HT1080 (cell line): ENCODE data around the gene ICAM1. TPM values are rescaled to one million over a fixed set of nuclear protein-coding genes. Genes with fewer than 3 reads are reported as not detected.
"Not testable (repeated sequence)": the region's sequence is repeated elsewhere in the genome, so short reads cannot be mapped to it uniquely, and the experiment has no call there.

Source experiments
- DNase-seq: peaks from one replicate; pipeline ENCODE4 v3.0.0-alpha.2; 2015; ENCODE audit warnings: low read depth
- polyA plus RNA-seq, 2 experiments: library from polyadenylated mRNA; depleted of rRNA; stranded (reverse); fragments of >200 nt; gene quantifications; 2 replicates each; pipeline ENCODE4 v1.2.3, GENCODE V29; 2015
- total RNA-seq: library from RNA; depleted of rRNA; stranded (reverse); fragments of >200 nt; shearing (Covaris generic); gene quantifications from 2 replicates; pipeline ENCODE4 v1.2.3, GENCODE V29; 2014; rRNA removed

ICAM1 gene, protein sequence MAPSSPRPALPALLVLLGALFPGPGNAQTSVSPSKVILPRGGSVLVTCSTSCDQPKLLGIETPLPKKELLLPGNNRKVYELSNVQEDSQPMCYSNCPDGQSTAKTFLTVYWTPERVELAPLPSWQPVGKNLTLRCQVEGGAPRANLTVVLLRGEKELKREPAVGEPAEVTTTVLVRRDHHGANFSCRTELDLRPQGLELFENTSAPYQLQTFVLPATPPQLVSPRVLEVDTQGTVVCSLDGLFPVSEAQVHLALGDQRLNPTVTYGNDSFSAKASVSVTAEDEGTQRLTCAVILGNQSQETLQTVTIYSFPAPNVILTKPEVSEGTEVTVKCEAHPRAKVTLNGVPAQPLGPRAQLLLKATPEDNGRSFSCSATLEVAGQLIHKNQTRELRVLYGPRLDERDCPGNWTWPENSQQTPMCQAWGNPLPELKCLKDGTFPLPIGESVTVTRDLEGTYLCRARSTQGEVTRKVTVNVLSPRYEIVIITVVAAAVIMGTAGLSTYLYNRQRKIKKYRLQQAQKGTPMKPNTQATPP
- total RNA-seq = 0.27 and 0.30 TPM in 2 replicates
- 0.77 and 2.7 TPM in 2 replicates for polyA plus RNA-seq (2015; cell fraction: cytosol; rRNA removed)
- polyA plus RNA-seq (2015; cell fraction: nucleus; rRNA removed) = 2.7 and 3.2 TPM in 2 replicates

DNA sequence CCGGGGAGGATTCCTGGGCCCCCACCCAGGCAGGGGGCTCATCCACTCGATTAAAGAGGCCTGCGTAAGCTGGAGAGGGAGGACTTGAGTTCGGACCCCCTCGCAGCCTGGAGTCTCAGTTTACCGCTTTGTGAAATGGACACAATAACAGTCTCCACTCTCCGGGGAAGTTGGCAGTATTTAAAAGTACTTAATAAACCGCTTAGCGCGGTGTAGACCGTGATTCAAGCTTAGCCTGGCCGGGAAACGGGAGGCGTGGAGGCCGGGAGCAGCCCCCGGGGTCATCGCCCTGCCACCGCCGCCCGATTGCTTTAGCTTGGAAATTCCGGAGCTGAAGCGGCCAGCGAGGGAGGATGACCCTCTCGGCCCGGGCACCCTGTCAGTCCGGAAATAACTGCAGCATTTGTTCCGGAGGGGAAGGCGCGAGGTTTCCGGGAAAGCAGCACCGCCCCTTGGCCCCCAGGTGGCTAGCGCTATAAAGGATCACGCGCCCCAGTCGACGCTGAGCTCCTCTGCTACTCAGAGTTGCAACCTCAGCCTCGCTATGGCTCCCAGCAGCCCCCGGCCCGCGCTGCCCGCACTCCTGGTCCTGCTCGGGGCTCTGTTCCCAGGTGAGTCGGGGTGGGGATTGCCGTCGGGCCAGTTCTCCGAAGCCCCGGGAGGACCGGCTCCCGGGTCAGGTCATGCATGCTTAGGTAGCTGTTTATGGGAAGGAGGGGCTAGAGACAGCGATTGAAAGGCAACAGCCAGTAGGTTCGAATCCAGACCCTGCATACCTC, at the start of gene ICAM1:
Gene ICAM1, plus strand, starts transcription at position 505 of the 779 bp plus-strand sequence. Its CDS starts 40 bp downstream, at position 545.
- DNase-seq = no peak

DNA sequence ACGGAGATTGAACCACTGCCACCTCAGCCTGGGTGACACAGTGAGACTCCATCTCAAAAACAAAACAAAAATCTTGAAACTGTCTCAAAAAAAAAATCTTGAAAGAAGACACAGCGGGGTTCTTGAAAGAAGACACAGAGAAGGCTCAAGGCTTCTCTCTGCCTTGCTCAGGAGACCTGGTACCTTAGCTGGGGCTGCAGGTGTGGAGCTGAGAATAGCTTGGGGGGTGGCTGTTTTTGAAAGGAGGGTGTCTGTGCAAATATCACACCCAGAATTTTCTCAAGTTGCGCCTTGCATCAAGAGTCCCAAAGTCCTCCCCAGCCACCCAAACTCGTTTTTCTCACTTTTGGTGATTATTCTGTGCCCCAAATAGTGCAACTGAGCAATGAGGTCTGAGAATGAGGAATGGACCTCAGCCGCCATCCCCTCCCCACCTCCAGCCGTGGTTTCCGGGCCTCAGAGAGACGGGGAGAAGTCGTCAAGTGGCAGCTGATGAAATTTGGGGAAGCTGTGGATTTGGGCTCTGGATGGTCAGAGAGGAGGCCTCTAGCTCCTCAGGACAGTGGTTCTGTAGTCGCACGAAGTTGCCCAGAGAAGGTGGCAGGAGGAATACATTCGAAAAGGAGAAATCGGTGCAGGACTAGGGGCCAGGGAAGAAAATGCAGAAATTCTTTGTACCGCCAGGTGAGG, 48.6 kb upstream of the ICAM1 start:
- DNase-seq = no peak

DNA sequence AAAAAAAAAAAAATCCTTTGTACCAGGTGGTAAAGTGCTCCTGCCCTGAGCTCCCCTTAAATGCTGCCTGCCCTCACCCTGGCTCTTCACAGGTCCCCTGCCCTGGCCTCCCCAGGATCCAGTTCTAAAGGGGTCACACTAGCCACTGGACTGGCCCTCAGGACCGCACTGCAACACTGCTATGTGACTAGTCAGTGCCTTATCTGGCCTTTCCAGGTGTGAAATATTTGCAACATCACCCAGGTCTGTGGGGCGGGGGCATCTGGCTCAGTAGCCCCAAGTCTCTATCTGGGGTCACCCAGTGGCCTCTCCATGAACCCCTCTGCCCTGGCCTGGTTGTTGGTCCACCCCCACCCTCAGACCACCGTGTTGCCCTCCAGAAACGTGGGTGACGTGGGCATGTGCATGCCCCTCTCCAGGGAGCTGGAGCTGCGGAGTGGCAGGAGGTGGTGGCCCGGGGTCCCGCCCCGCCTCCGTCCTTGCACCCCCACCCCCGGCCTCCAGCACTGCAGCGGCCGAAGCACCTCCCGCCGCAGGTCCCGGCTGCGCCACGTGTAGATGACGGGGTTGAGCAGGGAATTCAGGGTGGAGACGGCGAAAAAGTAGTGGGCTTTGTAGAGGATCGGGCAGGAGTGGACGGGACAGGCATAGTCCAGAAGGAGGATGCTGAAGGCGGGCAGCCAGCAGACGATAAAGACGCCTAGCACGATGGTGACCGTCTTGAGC, 47.3 kb upstream of the ICAM1 start:
- no peak for DNase-seq

DNA sequence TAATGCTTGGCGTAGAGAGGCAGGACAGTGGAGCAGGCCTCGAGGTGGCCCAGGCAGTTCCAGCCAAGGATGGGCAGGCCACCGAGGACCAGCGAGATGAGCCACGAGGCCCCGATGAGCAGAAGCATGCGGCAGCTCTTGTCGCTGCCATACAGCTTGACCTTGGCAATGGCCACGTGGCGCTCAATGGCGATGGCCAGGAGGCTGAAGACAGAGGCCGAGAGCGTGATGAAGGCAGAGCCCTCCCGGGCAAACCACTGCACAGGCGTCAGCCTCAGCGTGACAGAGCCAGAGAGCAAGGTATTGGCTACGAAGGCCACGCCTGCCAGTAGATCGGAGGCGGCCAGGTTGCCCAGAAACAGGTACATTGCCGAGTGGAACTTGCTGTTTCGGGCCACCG, 46.6 kb upstream of the ICAM1 start:
- no peak for DNase-seq

DNA sequence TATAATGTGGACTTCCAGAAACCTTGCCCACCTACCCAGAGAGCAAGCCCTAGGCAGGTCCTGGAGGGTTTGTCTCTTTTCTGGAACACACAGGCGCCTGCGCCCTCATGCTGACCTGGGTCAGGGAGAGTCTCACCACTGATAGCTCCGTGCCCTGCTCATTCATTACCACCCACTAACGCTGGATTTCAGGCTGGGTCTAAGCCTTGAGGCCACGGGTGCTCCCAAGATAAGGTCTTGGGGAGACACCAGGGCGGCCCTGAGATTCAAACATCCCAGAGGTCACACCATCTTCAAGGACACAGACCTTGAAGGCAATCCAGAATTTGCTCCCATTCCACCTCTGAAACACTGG, 44.9 kb upstream of the ICAM1 start:
- DNase-seq = no peak

DNA sequence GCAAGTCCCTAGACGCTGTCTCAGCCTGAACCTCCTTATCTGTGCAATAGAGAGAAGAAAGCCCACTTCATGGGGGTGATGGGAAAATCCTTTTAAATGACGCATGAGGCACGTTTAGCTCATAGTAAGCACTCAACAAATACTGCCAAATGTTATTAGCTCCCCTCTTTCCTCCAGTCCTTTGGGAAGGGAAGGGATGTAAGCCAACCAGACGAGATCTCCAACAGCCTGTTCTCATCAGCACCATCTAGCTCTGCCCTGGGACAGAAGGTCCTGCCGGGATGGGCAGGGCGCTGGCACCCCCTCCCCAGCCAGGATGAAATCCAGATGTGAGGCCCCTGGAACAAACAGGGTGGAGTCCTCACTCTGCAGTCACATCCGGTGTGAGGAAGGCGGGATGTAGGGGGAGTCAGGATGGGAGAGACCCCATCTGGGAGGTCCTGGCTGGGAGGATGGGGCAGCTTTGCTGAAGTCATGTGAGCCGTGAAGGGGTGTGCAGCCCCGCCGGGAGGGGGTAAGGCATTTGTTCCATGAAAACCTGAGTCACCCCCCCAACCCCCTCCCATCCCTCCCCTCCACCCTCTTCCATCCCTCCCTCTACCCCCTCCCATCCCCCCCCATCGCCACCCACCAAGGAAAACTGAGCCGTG, 44.4 kb upstream of the ICAM1 start:
- no peak for DNase-seq

DNA sequence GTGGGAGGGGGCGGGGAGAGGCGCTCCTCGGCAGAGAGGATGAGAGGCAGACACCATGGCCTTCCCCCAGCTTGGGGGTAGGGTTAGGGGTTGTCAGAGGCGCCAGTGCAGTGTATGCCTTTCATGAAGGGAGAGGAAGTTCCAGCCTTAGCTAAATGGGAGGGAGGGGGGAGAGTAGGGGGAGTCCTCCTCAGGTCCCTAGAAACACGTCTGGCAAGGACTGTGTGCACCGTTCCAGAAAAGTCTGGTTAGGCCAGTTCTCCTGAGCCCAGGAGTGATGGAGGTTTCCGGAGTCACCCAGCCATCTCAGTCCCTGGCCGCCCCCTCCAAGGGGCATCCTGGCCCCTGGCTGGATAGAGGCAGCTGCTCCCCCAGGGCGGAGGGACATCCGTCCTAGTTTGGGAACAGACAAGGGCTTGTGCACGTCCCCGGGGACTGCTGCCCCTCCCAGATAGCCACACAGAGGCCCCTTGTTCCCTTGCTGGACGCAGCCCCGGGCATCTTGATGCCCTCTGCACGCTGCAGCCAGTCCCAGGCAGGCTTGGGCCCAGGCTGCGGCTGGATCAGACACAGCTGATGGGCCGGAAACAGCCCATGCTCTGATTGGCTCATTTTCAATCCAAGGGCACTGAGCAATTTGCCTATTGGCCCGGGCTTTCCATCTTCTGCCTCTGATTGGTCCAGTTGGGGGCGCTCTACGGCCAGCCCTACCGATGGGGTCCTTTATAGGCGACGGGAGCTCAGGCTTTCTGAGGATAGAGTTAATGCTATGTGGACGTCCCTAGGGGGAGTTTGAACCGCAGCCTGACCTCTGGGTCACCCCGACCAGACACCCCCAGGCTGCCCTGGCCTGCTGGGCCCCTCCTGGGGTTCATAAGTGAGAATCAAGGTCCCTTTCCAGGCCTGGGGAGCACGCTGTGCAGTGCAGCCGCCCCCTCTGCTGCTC, 43.6 kb upstream of the ICAM1 start:
- no peak for DNase-seq

DNA sequence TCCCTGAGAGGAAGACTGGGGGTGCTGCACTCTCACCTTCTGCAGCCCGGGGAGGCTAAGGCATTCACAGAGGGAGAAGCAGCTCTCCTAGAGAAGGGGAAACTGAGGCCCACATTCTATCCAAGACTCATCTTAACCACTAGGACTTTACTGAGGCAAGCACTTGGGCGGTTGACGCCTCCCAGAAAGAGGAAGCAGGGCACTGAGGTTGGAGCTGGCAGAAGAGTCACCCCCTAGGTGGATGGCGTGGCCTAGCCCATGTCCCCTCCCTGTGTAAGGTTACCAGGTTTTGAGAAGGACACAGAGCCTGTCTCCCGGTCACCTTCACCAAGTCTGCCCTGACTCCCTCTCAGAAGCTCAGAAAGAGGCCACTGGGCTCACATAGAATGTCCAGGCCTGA, 42.5 kb upstream of the ICAM1 start:
- DNase-seq = no peak

DNA sequence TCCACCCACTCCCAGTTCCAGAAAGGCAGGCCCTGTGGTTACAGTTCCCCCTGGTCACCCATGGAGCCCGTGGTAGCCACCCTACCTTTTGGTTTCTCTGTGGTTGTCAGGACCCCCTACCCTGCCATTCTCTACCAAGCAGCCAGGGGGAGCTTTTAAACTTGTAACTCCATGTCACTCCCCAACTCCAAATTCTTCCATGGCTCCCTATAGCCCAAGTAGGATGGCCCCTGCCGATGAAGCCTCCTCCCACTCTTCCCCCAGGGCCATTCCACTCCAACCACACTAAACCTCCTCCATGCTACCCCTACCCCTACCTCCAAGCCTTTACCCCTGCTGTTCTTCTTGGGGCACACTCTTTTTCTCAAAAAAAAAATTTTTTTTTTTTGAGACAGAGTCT, 42.0 kb upstream of the ICAM1 start:
- DNase-seq = peak; percentile 32

DNA sequence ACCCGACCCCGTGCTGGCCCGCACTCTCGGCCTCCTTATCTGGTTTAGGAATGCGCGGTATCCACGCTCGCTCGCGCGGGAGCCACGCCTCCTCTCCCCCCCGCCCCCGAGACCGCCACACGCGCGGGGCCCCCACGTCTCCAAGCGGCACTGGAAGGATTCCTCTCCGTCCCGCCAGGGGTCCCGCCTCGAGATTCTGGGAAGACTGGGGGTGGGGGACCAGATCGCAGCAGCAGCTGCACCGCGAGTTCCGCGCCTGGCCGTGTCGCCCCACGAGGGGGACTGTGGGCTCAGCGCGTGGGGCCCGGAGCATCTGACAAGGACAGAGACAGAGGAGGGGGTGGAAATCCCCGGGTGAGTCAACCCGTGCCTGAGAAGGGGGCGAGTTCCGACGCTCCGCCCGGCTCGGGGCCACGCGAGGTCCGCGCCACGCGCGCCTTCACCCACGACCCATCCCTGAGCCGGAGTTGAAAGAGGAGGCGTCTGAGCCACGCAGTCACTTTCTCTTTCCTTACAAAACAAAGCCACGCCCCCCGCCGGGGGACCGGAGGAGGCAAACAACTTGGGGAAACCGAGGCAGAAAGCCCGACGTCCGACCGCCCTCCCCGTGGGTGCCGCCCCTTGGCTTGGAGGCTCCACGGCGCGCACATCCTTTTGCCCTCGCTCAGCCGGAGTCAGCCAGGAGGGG, 40.6 kb upstream of the ICAM1 start:
- DNase-seq = no peak

DNA sequence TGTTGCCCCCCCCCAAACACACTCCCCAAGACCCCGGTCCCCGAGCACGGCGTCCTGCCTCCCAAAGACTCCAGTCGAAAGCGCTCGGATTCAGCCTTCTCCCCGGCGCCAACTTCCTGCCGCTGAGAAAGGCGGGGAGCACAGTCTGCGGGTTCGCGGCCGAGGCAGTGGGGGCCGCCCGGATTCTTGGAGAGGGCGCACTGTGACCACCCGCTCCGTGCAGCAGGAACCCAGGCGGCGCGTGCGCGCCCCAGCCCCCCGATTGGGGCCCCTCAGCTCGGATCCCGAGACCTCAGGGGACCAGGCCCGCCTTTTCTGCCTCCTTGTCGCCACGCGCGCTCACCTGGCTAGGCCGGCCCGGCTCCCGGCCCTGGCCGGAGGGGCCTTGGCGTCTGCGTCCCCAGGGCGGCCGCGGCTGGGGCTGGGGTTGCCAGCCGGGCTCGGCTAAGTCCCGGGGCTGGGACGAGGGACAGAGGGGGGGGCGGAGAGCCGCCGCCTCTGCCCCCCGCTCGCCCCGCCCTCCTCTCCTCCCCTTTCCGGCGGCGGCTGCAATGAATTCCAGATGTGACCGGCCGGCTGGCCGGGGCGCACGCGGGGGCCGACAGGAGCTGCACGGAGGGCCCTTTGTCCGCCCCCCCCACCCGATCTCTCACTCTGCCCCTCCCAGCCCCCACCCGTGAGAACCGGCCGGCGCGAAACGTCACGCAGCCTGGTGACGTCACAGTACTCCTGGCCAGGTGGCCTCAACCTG, 39.9 kb upstream of the ICAM1 start, which contains the start of gene S1PR2:
Gene S1PR2, minus strand, starts transcription at position 471 of the 751 bp plus-strand sequence. CDS start 6,426 bp downstream, outside the sequence.
- peak; percentile 31 for DNase-seq

DNA sequence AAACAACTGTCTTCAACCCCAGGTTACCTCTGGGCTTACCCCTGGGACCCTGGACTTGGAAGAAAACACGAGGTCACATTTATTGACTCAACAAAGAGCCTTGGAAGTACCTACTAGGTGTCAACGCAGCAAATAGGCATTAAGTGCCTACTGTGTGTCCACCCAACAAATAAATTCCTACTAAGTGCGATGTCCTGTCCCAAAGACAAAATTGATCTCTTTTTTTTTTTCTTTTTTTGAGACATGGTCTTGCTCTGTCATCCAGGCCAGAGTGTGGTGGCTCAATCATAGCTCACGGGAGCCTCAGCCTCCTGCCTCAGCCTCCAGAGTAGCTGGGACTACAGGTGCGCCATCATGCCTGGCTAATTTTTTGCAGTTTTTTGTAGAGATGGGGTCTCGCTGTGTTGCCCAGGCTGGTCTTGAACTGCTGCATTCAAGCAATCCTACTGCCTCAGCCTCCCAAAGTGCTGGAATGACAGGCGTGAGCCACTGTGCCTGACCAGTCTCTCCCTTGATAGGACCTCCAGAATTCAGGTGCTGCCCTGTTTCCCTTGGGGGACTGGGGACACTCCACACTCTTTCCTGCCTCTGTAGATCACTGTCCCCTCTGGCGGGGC, 39.2 kb upstream of the ICAM1 start:
- DNase-seq = no peak

DNA sequence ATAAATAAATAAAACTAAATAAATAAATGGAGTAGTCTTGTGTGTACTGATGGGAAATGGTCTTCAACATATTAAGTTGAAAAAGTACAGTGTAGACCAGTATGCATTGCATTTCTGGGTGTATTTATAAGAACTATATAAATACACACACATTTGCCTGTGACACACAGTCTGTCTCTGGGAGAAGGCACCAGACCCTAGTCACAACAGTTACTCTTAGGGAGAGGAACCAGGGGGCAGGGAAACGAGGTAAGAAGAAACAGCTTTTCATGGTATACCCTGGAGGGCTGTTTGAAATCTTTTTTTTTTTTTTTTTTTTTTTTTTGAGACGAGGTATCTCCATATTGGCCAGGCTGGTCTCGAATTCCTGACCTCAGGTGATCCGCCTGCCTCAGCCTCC, 37.0 kb upstream of the ICAM1 start:
- DNase-seq = no peak

DNA sequence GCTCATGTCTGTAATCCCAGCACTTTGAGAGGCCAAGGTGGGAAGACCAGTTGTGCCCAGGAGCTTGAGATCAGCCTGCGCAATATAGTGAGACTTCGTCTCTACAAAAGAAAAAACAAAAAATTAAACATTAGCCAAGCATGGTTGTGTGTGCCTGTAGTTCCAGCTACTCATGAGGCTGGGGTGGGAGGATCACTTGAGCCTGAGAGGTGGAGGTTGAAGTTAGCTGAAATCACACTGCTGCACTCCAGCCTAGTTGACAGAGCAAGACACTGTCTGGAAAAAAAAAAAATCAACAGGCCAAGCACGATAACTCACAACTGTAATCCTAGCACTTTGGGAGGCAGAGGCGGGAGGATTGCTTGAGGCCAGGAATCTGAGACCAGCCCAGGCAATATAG, 35.9 kb upstream of the ICAM1 start:
- DNase-seq = no peak

DNA sequence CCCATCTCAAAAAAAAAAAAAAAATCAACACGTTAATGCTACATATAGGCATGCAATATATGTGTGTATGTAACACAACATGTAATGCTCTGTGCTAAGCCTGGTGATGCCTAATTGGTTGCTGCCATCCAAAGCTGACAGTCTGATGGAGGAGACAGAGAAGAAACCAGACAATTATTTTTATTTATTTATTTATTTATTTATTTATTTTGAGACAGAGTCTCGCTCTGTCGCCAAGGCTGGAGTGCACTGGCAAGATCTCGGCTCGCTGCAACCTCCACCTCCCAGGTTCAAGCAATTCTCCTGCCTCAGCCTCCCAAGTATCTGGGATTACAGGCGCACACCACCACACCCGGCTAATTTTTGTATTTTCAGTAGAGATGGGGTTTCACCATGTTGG, 35.5 kb upstream of the ICAM1 start:
- not testable (repeated sequence) for DNase-seq

DNA sequence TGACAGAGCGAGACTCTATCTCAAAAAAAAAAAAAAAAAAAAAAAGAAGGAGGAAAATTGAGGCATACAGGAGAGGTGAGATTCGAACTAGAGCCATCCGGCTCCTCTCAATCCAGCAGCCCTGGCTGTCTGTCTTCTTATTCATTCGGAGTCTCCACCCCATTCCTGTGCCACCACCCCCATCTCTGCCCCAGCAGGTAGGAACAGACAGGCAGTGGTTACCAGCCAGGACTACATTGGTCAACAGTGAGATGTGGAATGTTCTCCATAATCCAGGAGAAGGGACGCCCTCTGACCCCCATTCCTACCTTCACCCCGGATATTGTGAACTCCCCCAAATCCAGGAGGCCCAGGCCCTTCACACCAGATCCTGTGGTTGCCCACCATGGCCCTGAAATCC, 33.2 kb upstream of the ICAM1 start:
- DNase-seq = no peak

DNA sequence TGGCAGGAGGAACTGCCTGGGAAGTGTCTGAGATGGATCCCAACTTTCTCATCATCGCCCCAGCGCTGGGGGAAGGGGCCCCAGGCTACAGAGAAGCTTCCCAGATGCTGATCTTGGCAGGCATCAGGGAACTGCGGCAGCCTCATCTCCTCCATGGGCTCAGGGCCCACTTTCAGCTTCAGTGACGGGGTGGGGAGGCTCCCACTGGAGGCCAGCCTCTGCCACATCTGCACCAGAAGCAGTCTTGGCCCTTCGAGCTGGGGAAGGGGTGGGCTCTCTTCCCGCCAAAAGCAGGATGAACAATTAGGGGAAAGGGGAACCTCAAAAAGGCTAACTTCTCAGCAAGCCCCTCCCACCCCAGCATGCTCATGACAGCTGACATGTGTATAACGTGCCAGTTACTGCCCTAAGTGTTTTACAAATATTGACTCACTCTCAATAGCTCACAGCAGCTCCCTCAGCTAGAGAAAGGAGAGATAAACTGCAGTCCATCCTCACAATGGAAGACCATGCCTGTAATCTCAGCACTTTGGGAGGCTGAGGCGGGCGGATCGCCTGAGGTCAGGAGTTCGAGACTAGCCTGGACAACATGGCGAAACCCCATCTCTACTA, 32.6 kb upstream of the ICAM1 start:
- no peak for DNase-seq
